IMR-90 (cell line): ENCODE results near the gene PLBD1. TPM values are rescaled to one million over a fixed set of nuclear protein-coding genes. Genes with fewer than 3 reads are reported as not detected.
A peak's percentile ranks its signal among the peaks of the same experiment; 100 is the strongest.

ENCODE experiments used
- ATAC-seq: fragments of 200-7000 bp; cut with Tn5 transposase; 2 replicates; pipeline ENCODE4 v1.9.1; 2020; ENCODE audit warnings: low read depth, mild to moderate bottlenecking, moderate library complexity
- BruUV-seq: library from RNA; stranded (reverse); fragments of 400-500 nt; replicated peaks from 2 replicates; lab custom pipeline; 2021; lab: Mats Ljungman, UMichigan
- CTCF ChIA-PET: fragments of 300-600 bp; formaldehyde crosslinking; extraction: SDS; loops from one replicate; lab custom pipeline; 2021; ENCODE audit warnings: antibody characterized with exemption; lab: Yijun Ruan, JAX
- POLR2A ChIA-PET: fragments of 300-600 bp; sonication (Branson Sonifier 250); formaldehyde crosslinking; loops from one replicate; lab custom pipeline; 2022; ENCODE audit warnings: antibody characterized with exemption; ENCODE audit not compliant: unreplicated experiment; lab: Charles Lee
- DNase-seq: peaks from one replicate; pipeline ENCODE4 v3.0.0; 2013
- H2AFZ ChIP-seq: replicated peaks from 2 replicates; pipeline ENCODE3; 2013; ENCODE audit warnings: low read length, mild to moderate bottlenecking; ENCODE audit not compliant: poor library complexity
- H2AK5ac ChIP-seq: 2 replicates; pipeline ENCODE4 v1.6.1; 2013; ENCODE audit warnings: low read depth, low read length, inconsistent platforms
- H2AK9ac ChIP-seq: replicated peaks from 2 replicates; pipeline ENCODE3; 2013; ENCODE audit warnings: mild to moderate bottlenecking, low read depth, low read length, moderate library complexity; ENCODE audit not compliant: poor library complexity
- H2BK120ac ChIP-seq: 2 replicates; pipeline ENCODE4 v1.6.1; 2013; ENCODE audit warnings: low read depth, low read length, inconsistent platforms
- H2BK15ac ChIP-seq: 3 replicates; pipeline ENCODE4 v1.6.1; 2013; ENCODE audit warnings: low read depth, low read length, inconsistent platforms
- H2BK20ac ChIP-seq: 2 replicates; pipeline ENCODE4 v1.6.1; 2013; ENCODE audit warnings: low read depth, mild to moderate bottlenecking, inconsistent platforms, low read length, moderate library complexity
- H2BK5ac ChIP-seq: 2 replicates; pipeline ENCODE4 v1.6.1; 2013; ENCODE audit warnings: mild to moderate bottlenecking, low read depth, low read length, inconsistent platforms; ENCODE audit not compliant: poor library complexity, severe bottlenecking
- H3K14ac ChIP-seq: replicated peaks from 2 replicates; pipeline ENCODE4 v1.6.1; 2013; ENCODE audit warnings: low read depth, low read length, inconsistent platforms
- H3K18ac ChIP-seq: 2 replicates; pipeline ENCODE4 v1.6.1; 2013; ENCODE audit warnings: low read depth, low read length, control low read depth
- H3K23ac ChIP-seq: 2 replicates; pipeline ENCODE4 v1.6.1; 2013; ENCODE audit warnings: low read depth, low read length, inconsistent platforms
- H3K27ac ChIP-seq: 2 replicates; pipeline ENCODE4 v1.5.1; 2013; ENCODE audit warnings: mild to moderate bottlenecking, control low read depth, low read length; ENCODE audit not compliant: insufficient read depth
- H3K27me3 ChIP-seq: 2 replicates; pipeline ENCODE4 v1.6.1; 2013; ENCODE audit warnings: low read length; ENCODE audit not compliant: control insufficient read depth, insufficient read depth
- H3K36me3 ChIP-seq: 2 replicates; pipeline ENCODE4 v1.6.1; 2013; ENCODE audit warnings: low read length, mixed read lengths; ENCODE audit not compliant: control insufficient read depth, insufficient read depth
- H3K4ac ChIP-seq: 2 replicates; pipeline ENCODE4 v1.6.1; 2013; ENCODE audit warnings: low read depth, low read length, inconsistent platforms
- H3K4me1 ChIP-seq: 2 replicates; pipeline ENCODE4 v1.6.1; 2013; ENCODE audit warnings: low read length, mixed read lengths; ENCODE audit not compliant: control insufficient read depth, insufficient read depth
- H3K4me2 ChIP-seq: 2 replicates; pipeline ENCODE4 v1.6.1; 2013; ENCODE audit warnings: low read depth, mild to moderate bottlenecking, control low read depth, low read length, moderate library complexity
- H3K4me3 ChIP-seq: 2 replicates; pipeline ENCODE4 v1.5.1; 2013; ENCODE audit warnings: low read depth, mild to moderate bottlenecking, control low read depth, low read length, moderate library complexity; ENCODE audit not compliant: insufficient read depth
- H3K56ac ChIP-seq: 2 replicates; pipeline ENCODE4 v1.6.1; 2013; ENCODE audit warnings: low read length, inconsistent platforms; ENCODE audit not compliant: insufficient read depth; ENCODE audit errors: extremely low read depth
- H3K79me1 ChIP-seq, 2 experiments: 2 replicates each; pipeline ENCODE4 v1.6.1; 2013; ENCODE audit warnings: low read length in 2 of 2, inconsistent platforms in 1 of 2, low read depth in 1 of 2
- H3K9ac ChIP-seq: 2 replicates; pipeline ENCODE4 v1.6.1; 2013; ENCODE audit warnings: low read depth, low read length, control low read depth
- H3K9me1 ChIP-seq: 2 replicates; pipeline ENCODE4 v1.6.1; 2013; ENCODE audit warnings: low read length, inconsistent platforms; ENCODE audit not compliant: insufficient read depth
- H3K9me3 ChIP-seq: 2 replicates; pipeline ENCODE4 v1.6.1; 2013; ENCODE audit warnings: low read length; ENCODE audit not compliant: control insufficient read depth, insufficient read depth
- H4K20me1 ChIP-seq: 2 replicates; pipeline ENCODE4 v1.6.1; 2013; ENCODE audit warnings: low read length, inconsistent platforms; ENCODE audit not compliant: insufficient read depth
- H4K5ac ChIP-seq: 2 replicates; pipeline ENCODE4 v1.6.1; 2013; ENCODE audit warnings: mild to moderate bottlenecking, low read depth, low read length, control low read depth
- H4K8ac ChIP-seq, 2 experiments: 2 replicates each; pipeline ENCODE4 v1.6.1; 2013; ENCODE audit warnings: low read depth in 2 of 2, low read length in 2 of 2, control low read depth in 1 of 2, inconsistent platforms in 1 of 2
- H4K91ac ChIP-seq: 2 replicates; pipeline ENCODE4 v1.6.1; 2013; ENCODE audit warnings: low read depth, low read length, inconsistent platforms; ENCODE audit not compliant: insufficient read depth
- BHLHE40 ChIP-seq: fragments of 150-350 bp; IDR thresholded peaks from 2 replicates; pipeline ENCODE4 v1.6.1; 2016; ENCODE audit warnings: mild to moderate bottlenecking, low read depth, low read length
- CEBPB ChIP-seq: IDR thresholded peaks from 2 replicates; pipeline ENCODE4 v1.6.1; 2012; ENCODE audit warnings: low read depth, low read length, improper control_type of control experiment
- CTCF ChIP-seq: conservative IDR thresholded peaks from 2 replicates; pipeline ENCODE4 v1.5.1; 2012; ENCODE audit warnings: mild to moderate bottlenecking, low read depth, low read length, improper control_type of control experiment
- FOS ChIP-seq: fragments of 150-350 bp; IDR thresholded peaks from 2 replicates; pipeline ENCODE4 v1.6.1; 2016; ENCODE audit warnings: low read depth, low read length
- MAFK ChIP-seq: IDR thresholded peaks from 2 replicates; pipeline ENCODE4 v1.6.1; 2012; ENCODE audit warnings: low read depth, low read length, improper control_type of control experiment
- MXI1 ChIP-seq: IDR thresholded peaks from 2 replicates; pipeline ENCODE4 v1.6.1; 2012; ENCODE audit warnings: low read depth, mild to moderate bottlenecking, low read length, moderate library complexity, borderline replicate concordance
- SMC3 ChIP-seq: fragments of 150-350 bp; IDR thresholded peaks from 2 replicates; pipeline ENCODE4 v1.6.1; 2016; ENCODE audit warnings: low read depth, mild to moderate bottlenecking, antibody characterized with exemption, low read length, moderate library complexity
- USF2 ChIP-seq: fragments of 150-350 bp; IDR thresholded peaks from 2 replicates; pipeline ENCODE4 v1.6.1; 2017; ENCODE audit warnings: mild to moderate bottlenecking, antibody characterized with exemption, low read length, low read depth
- WGBS, 2 experiments: methylation state at CpG; one replicate each; pipeline versions ENCODE4 v1.1.5 to v1.1.7; 2013; ENCODE audit warnings: missing lambda C conversion rate in 2 of 2; ENCODE audit not compliant: insufficient read length in 1 of 2; ENCODE audit errors: extremely low coverage in 2 of 2; 5-methylcytosine and 5-hydroxymethylcytosine counted together
- dilution Hi-C: fragments of 300-500 bp; cut with HindIII; formaldehyde crosslinking; loops from one replicate; pipeline ENCODE4 v1.14.3; 2018; ENCODE audit warnings: low sequenced_read_pairs; ENCODE audit not compliant: unreplicated experiment
- in situ Hi-C: fragments of 300-500 bp; cut with MboI; formaldehyde crosslinking; loops from 3 replicates; pipeline ENCODE4 v1.14.3; 2019; ENCODE audit warnings: low sequenced_read_pairs, inconsistent platforms, mixed read lengths
- intact Hi-C: fragments of 100-400 bp; cut with micrococcal nuclease; formaldehyde crosslinking; loops from 2 replicates; pipeline ENCODE4 v1.10.0; 2022
- polyA plus RNA-seq, 3 experiments: library from polyadenylated mRNA; depleted of rRNA; stranded (reverse); fragments of >200 nt; gene quantifications; 2 replicates each; pipeline ENCODE4 v1.2.3, GENCODE V29; 2012; ENCODE audit warnings: low replicate concordance in 1 of 3
- total RNA-seq: library from RNA; depleted of rRNA; stranded (reverse); fragments of >200 nt; gene quantifications from 2 replicates; pipeline ENCODE4 v1.2.3, GENCODE V29; 2012

Gene PLBD1
- total and polyA plus RNA-seq, 2 of the 4 experiments (the other 2 are of a cell fraction): under 0.01 TPM; not detected in 1

GRCh38 chr12:14577344-14577743 lies 9.7 kb upstream of the PLBD1 start:
- ChIA-PET CTCF (no interaction called here), POLR2A (no interaction called here)
- intact Hi-C loops (no loop called here), in situ Hi-C loops (no loop called here), dilution Hi-C loops (no loop called here)
- Histone ChIP-seq H2BK5ac (no peak overlapping the region), H4K91ac (no peak overlapping the region), H3K14ac (no peak overlapping the region), H3K79me1 (no peaks in the 10 kb centered on the region), H4K5ac (no peak overlapping the region), H4K8ac (no peak overlapping the region), H3K27ac (no peak overlapping the region), H3K4me2 (no peak overlapping the region), H3K4me1 (no peaks in the 10 kb centered on the region), H3K4ac (no peak overlapping the region), H2AK5ac (no peak overlapping the region), H3K56ac (no peak overlapping the region), H2AK9ac (no peak overlapping the region), H4K20me1 (no peaks in the 10 kb centered on the region), H3K23ac (no peak overlapping the region), H2BK20ac (no peak overlapping the region), H3K4me3 (no peak overlapping the region), H3K9me1 (no peaks in the 10 kb centered on the region), H3K18ac (no peak overlapping the region), H3K27me3 (no peaks in the 10 kb centered on the region), H3K36me3 (no peaks in the 10 kb centered on the region), H3K9me3 (0 out of 2 replicates have a peak, but pooled peaks cover 2% of the 10 kb centered on the region), H2AFZ (no peak overlapping the region), H2BK15ac (no peak overlapping the region), H3K9ac (no peak overlapping the region), H2BK120ac (no peak overlapping the region)
- DNase-seq (no peak), ATAC-seq (no peak)
- no CpG with 5 or more reads among the region's 1 CpG for WGBS, 2 experiments
- TF ChIP-seq CTCF (no peak), MAFK (peak; percentile 11; the same call in 1 of the 2 replicates), BHLHE40 (no peak), USF2 (no peak), MXI1 (no peak), FOS (no peak), CEBPB (no peak), SMC3 (no peak)
- BruUV-seq: no TSS peak
